Activated gamma-delta T cell treated with Interleukin-2 at 50 U/mL for 16 hours (primary cell): ENCODE measurements around the gene PHF12.

Experiments used
- DNase-seq: peaks from one replicate; pipeline ENCODE4 v3.0.0-alpha.2; 2020

PHF12 gene

GRCh38 chr17:28975031-28975430, 23.7 kb upstream of the PHF12 start:
- no peak for DNase-seq

GRCh38 chr17:28974451-28974850, 23.1 kb upstream of the PHF12 start:
- no peak for DNase-seq

GRCh38 chr17:28973425-28973824, 22.1 kb upstream of the PHF12 start:
- no peak for DNase-seq

GRCh38 chr17:28972437-28972836, 21.1 kb upstream of the PHF12 start:
- DNase-seq, result no peak

GRCh38 chr17:28970879-28971278, 19.6 kb upstream of the PHF12 start:
- no peak for DNase-seq

GRCh38 chr17:28969706-28970393, 18.5 kb upstream of the PHF12 start:
- no peak for DNase-seq

GRCh38 chr17:28968914-28969295, 17.6 kb upstream of the PHF12 start:
- DNase-seq, result no peak

GRCh38 chr17:28968231-28968913, 17.1 kb upstream of the PHF12 start:
- no peak for DNase-seq

- DNase-seq, result no peak
Observed at GRCh38 chr17:28967221-28968135, 16.2 kb upstream of the PHF12 start.

GRCh38 chr17:28963841-28964240, 12.5 kb upstream of the PHF12 start:
- DNase-seq, result no peak

GRCh38 chr17:28963055-28963611, 11.8 kb upstream of the PHF12 start:
- no peak for DNase-seq

- DNase-seq, result no peak
Observed at GRCh38 chr17:28961391-28961790, 10.1 kb upstream of the PHF12 start.

- DNase-seq, result no peak
Observed at GRCh38 chr17:28960256-28961061, 9.1 kb upstream of the PHF12 start.

- DNase-seq, result no peak
Observed at GRCh38 chr17:28959471-28959871, 8.2 kb upstream of the PHF12 start.

- DNase-seq, result no peak
Observed at GRCh38 chr17:28958820-28959455, 7.6 kb upstream of the PHF12 start.

GRCh38 chr17:28957992-28958355, 6.7 kb upstream of the PHF12 start:
- no peak for DNase-seq

- no peak for DNase-seq
Observed at GRCh38 chr17:28957277-28957991, 6.1 kb upstream of the PHF12 start.

- DNase-seq, result no peak
Observed at GRCh38 chr17:28956861-28957260, 5.5 kb upstream of the PHF12 start.

- DNase-seq, result no peak
Observed at GRCh38 chr17:28956112-28956511, 4.8 kb upstream of the PHF12 start.

GRCh38 chr17:28955408-28955807, 4.1 kb upstream of the PHF12 start:
- DNase-seq, result no peak

GRCh38 chr17:28954886-28955285, 3.6 kb upstream of the PHF12 start:
- DNase-seq, result no peak
